Effector memory CD8-positive, alpha-beta T cell (primary cell): ENCODE data around the gene TMEM182.

ENCODE experiments used
- ATAC-seq: fragments of 150-1000 bp; cut with Tn5 transposase; replicated peaks from 2 replicates; pipeline ENCODE4 v1.10.0; 2021; ENCODE audit warnings: mild to moderate bottlenecking, moderate library complexity
- DNase-seq, 3 experiments: peaks; one replicate each; pipeline ENCODE4 v3.0.0; 2021
- H3K27ac Mint-ChIP-seq, 2 donors: one replicate each; pipeline ENCODE4 v1.8.0; 2022; ENCODE audit warnings: mild to moderate bottlenecking in 2 of 2, mixed read lengths in 2 of 2, moderate library complexity in 2 of 2
- H3K27me3 Mint-ChIP-seq, 2 donors: one replicate each; pipeline ENCODE4 v1.8.0; 2022; ENCODE audit warnings: mixed read lengths in 2 of 2
- H3K36me3 Mint-ChIP-seq: one replicate; pipeline ENCODE4 v1.8.0; 2022; ENCODE audit warnings: mild to moderate bottlenecking, moderate library complexity, mixed read lengths; ENCODE audit not compliant: insufficient read depth
- H3K4me1 Mint-ChIP-seq, 2 donors: one replicate each; pipeline ENCODE4 v1.8.0; 2022; ENCODE audit warnings: low read depth in 2 of 2, mixed read lengths in 2 of 2
- H3K4me3 Mint-ChIP-seq, 2 donors: one replicate each; pipeline ENCODE4 v1.8.0; 2022; ENCODE audit warnings: mild to moderate bottlenecking in 2 of 2, mixed read lengths in 2 of 2, moderate library complexity in 2 of 2
- H3K9me3 Mint-ChIP-seq, 2 donors: one replicate each; pipeline ENCODE4 v1.8.0; 2022; ENCODE audit warnings: mixed read lengths in 2 of 2

Gene TMEM182

GRCh38 chr2:102797486-102797885 lies 35.7 kb downstream of the TMEM182 start:
- H3K36me3 Mint-ChIP-seq, result peaks cover 3% of the 10 kb centered on the region
- no peak for ATAC-seq

GRCh38 chr2:102798181-102798580 lies 36.4 kb downstream of the TMEM182 start:
- H3K9me3 Mint-ChIP-seq, result peaks cover 14 to 20% of the 10 kb centered on the region in 2 donors
- H3K36me3 Mint-ChIP-seq, result peaks cover 3% of the 10 kb centered on the region
- peaks cover 3% of the 10 kb centered on the region in 2 donors for H3K4me1 Mint-ChIP-seq
- no peak overlapping the region for H3K27ac Mint-ChIP-seq
- DNase-seq (no peak), ATAC-seq (no peak)
- H3K27me3 Mint-ChIP-seq, result no peaks in the 10 kb centered on the region
- no peak overlapping the region for H3K4me3 Mint-ChIP-seq

More at GRCh38 chr2:102797486-102797885, 35.7 kb downstream of the TMEM182 start:
- Mint-ChIP-seq H3K27me3 (no peaks in the 10 kb centered on the region), H3K4me1 (peaks cover 0 to 1% of the 10 kb centered on the region in 2 donors), H3K27ac (no peak overlapping the region), H3K4me3 (no peak overlapping the region), H3K9me3 (peaks cover 12 to 18% of the 10 kb centered on the region in 2 donors)
- no peak for DNase-seq

GRCh38 chr2:102801098-102801718 lies 39.4 kb downstream of the TMEM182 start:
- ATAC-seq (no peak), DNase-seq (no peak)
- Mint-ChIP-seq H3K4me1 (peaks cover 7 to 10% of the 10 kb centered on the region in 2 donors), H3K9me3 (peaks cover 14 to 20% of the 10 kb centered on the region in 2 donors), H3K27me3 (no peaks in the 10 kb centered on the region), H3K36me3 (peaks cover 3% of the 10 kb centered on the region), H3K4me3 (no peak overlapping the region), H3K27ac (no peak overlapping the region)

- Mint-ChIP-seq H3K4me1 (peaks cover 7 to 10% of the 10 kb centered on the region in 2 donors), H3K36me3 (peaks cover 3% of the 10 kb centered on the region), H3K9me3 (peaks cover 14 to 20% of the 10 kb centered on the region in 2 donors), H3K27me3 (no peaks in the 10 kb centered on the region), H3K27ac (no peak overlapping the region), H3K4me3 (no peak overlapping the region)
- ATAC-seq (no peak), DNase-seq (no peak)
Observed at GRCh38 chr2:102801858-102802699, 40.2 kb downstream of the TMEM182 start.

GRCh38 chr2:102803041-102803896 lies 41.4 kb downstream of the TMEM182 start:
- no peak for DNase-seq
- ATAC-seq, result no peak
- no peak overlapping the region for H3K27ac Mint-ChIP-seq
- H3K36me3 Mint-ChIP-seq, result peaks cover 3% of the 10 kb centered on the region
- peaks cover 7 to 10% of the 10 kb centered on the region in 2 donors for H3K4me1 Mint-ChIP-seq
- H3K27me3 Mint-ChIP-seq, result no peaks in the 10 kb centered on the region
- peak overlapping the region; percentile 5 to 44 for H3K4me3 Mint-ChIP-seq
- H3K9me3 Mint-ChIP-seq, result peaks cover 14 to 20% of the 10 kb centered on the region in 2 donors

GRCh38 chr2:102803897-102804217 lies 42.0 kb downstream of the TMEM182 start:
- no peak overlapping the region for H3K27ac Mint-ChIP-seq
- H3K27me3 Mint-ChIP-seq, result no peaks in the 10 kb centered on the region
- no peak for ATAC-seq
- peaks cover 14 to 20% of the 10 kb centered on the region in 2 donors for H3K9me3 Mint-ChIP-seq
- H3K36me3 Mint-ChIP-seq, result peaks cover 3% of the 10 kb centered on the region
- peaks cover 7 to 10% of the 10 kb centered on the region in 2 donors for H3K4me1 Mint-ChIP-seq
- H3K4me3 Mint-ChIP-seq, result peak overlapping the region in 1 of 2 donors; percentile 44
- DNase-seq, result no peak

- no peak overlapping the region for H3K27ac Mint-ChIP-seq
- ATAC-seq, result no peak
Observed at GRCh38 chr2:102806250-102806837, 44.5 kb downstream of the TMEM182 start.

GRCh38 chr2:102809291-102810189 lies 47.7 kb downstream of the TMEM182 start:
- Mint-ChIP-seq H3K4me3 (no peak overlapping the region), H3K36me3 (no peaks in the 10 kb centered on the region), H3K27ac (no peak overlapping the region), H3K27me3 (no peaks in the 10 kb centered on the region), H3K9me3 (no peaks in the 10 kb centered on the region), H3K4me1 (no peaks in the 10 kb centered on the region)
- no peak for DNase-seq
- no peak for ATAC-seq

More at GRCh38 chr2:102806250-102806837, 44.5 kb downstream of the TMEM182 start:
- peak in 2 of 3 experiments; percentile 5 to 9 for DNase-seq
- no peak overlapping the region for H3K4me3 Mint-ChIP-seq
- H3K36me3 Mint-ChIP-seq, result no peaks in the 10 kb centered on the region
- H3K4me1 Mint-ChIP-seq, result peaks cover 7 to 10% of the 10 kb centered on the region in 2 donors
- H3K27me3 Mint-ChIP-seq, result no peaks in the 10 kb centered on the region
- peaks cover 6 to 9% of the 10 kb centered on the region in 2 donors for H3K9me3 Mint-ChIP-seq

GRCh38 chr2:102815285-102815684 lies 53.5 kb downstream of the TMEM182 start:
- H3K27ac Mint-ChIP-seq, result no peak overlapping the region
- no peaks in the 10 kb centered on the region for H3K36me3 Mint-ChIP-seq
- no peaks in the 10 kb centered on the region for H3K9me3 Mint-ChIP-seq
- H3K27me3 Mint-ChIP-seq, result no peaks in the 10 kb centered on the region
- no peak overlapping the region for H3K4me3 Mint-ChIP-seq
- ATAC-seq (no peak), DNase-seq (no peak)
- no peaks in the 10 kb centered on the region for H3K4me1 Mint-ChIP-seq

GRCh38 chr2:102826904-102827303 lies 65.1 kb downstream of the TMEM182 start:
- H3K9me3 Mint-ChIP-seq, result no peaks in the 10 kb centered on the region
- ATAC-seq (no peak), DNase-seq (no peak)
- no peaks in the 10 kb centered on the region for H3K27me3 Mint-ChIP-seq
- H3K36me3 Mint-ChIP-seq, result no peaks in the 10 kb centered on the region
- no peak overlapping the region for H3K4me3 Mint-ChIP-seq
- peaks cover 0 to 3% of the 10 kb centered on the region in 2 donors for H3K4me1 Mint-ChIP-seq
- H3K27ac Mint-ChIP-seq, result no peak overlapping the region

GRCh38 chr2:102832789-102833188 lies 71.0 kb downstream of the TMEM182 start:
- Mint-ChIP-seq H3K4me1 (no peaks in the 10 kb centered on the region), H3K27me3 (no peaks in the 10 kb centered on the region), H3K4me3 (no peak overlapping the region), H3K9me3 (no peaks in the 10 kb centered on the region), H3K27ac (no peak overlapping the region), H3K36me3 (peaks cover under 1% of the 10 kb centered on the region)
- ATAC-seq (no peak), DNase-seq (no peak)

- ATAC-seq (no peak), DNase-seq (no peak)
- Mint-ChIP-seq H3K27me3 (no peaks in the 10 kb centered on the region), H3K27ac (no peak overlapping the region), H3K9me3 (no peaks in the 10 kb centered on the region), H3K36me3 (peaks cover 2% of the 10 kb centered on the region), H3K4me3 (no peak overlapping the region), H3K4me1 (no peaks in the 10 kb centered on the region)
Observed at GRCh38 chr2:102834523-102835273, 72.9 kb downstream of the TMEM182 start.
